Activated CD8-positive, alpha-beta memory T cell treated with anti-CD3 and anti-CD28 coated beads, Interleukin-2, amount 10 ng/mL, durations not matched to agents 7 days and 5 days (primary cell): Measurements from ENCODE around the gene ERP27. TPM values are rescaled to one million over a fixed set of nuclear protein-coding genes. Genes with fewer than 3 reads are reported as not detected.
A peak's percentile ranks its signal among the peaks of the same experiment; 100 is the strongest.

Experiments
- ATAC-seq: fragments of 150-1000 bp; cut with Tn5 transposase; one replicate; pipeline ENCODE4 v1.10.0; 2021; ENCODE audit warnings: moderate library complexity
- CTCF ChIA-PET: fragments of 350-600 bp; sonication (Branson Sonifier 250); formaldehyde crosslinking; loops from one replicate; lab custom pipeline; 2021; ENCODE audit warnings: antibody characterized with exemption; lab: Charles Lee
- DNase-seq: peaks from one replicate; pipeline ENCODE4 v3.0.0-alpha.2; 2020
- H3K27ac Mint-ChIP-seq: one replicate; pipeline ENCODE4 v1.8.0; 2021; ENCODE audit warnings: mild to moderate bottlenecking, mixed read lengths
- H3K27me3 Mint-ChIP-seq: one replicate; pipeline ENCODE4 v1.8.0; 2021; ENCODE audit warnings: mixed read lengths
- H3K36me3 Mint-ChIP-seq: one replicate; pipeline ENCODE4 v1.8.0; 2021; ENCODE audit warnings: mild to moderate bottlenecking, mixed read lengths
- H3K4me1 Mint-ChIP-seq: one replicate; pipeline ENCODE4 v1.8.0; 2021; ENCODE audit warnings: mixed read lengths
- H3K4me3 Mint-ChIP-seq: one replicate; pipeline ENCODE4 v1.8.0; 2021; ENCODE audit warnings: mild to moderate bottlenecking, moderate library complexity, mixed read lengths
- H3K9me3 Mint-ChIP-seq: one replicate; pipeline ENCODE4 v1.8.0; 2022; ENCODE audit warnings: low read depth, mixed read lengths
- total RNA-seq, 2 experiments: library from RNA; stranded (reverse); gene quantifications; one replicate each; pipeline ENCODE4 v1.2.3, GENCODE V29; 2021

Gene ERP27
- total RNA-seq: 1 to 10 TPM; 5.4 to 7.7 TPM

DNA sequence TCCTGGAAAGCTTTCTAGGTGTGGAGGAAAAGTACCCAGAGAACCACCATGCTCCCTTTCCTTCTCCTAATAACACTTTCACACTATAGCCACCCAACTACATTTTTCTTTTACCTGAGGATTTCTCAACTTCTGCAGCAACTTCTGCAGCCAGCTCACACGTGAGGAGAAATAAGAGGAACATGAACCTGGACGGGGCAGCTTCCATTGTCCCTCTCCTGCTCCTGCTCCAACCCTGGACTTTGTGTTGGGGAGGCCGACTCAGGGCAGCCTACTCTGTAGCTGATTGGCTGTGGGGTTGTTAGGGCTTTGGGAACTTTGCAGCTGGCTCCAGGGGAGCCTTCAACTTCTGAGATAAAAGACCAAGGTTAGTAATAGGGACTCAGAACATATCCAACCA is at the start of gene ERP27:
TSS of gene ERP27 (minus strand) at position 237 of the 400 bp plus-strand sequence. CDS start at position 208, 29 bp downstream.
- Mint-ChIP-seq H3K4me3 (no peak within 1 kb of the TSS), H3K27me3 (no peaks in the 10 kb centered on the region), H3K27ac (peak within 1 kb of the TSS; percentile 24), H3K36me3 (peaks cover 59% of the 10 kb centered on the region), H3K9me3 (no peaks in the 10 kb centered on the region), H3K4me1 (peaks cover 10% of the 10 kb centered on the region)
- DNase-seq (no peak), ATAC-seq (no peak)
- CTCF ChIA-PET: interaction anchor here (1.0 to 3.7 kb wide), 8 partner anchors 18 to 127 kb away, joined by 3 to 15 read pairs (median 4); no protein-coding TSS in a partner anchor

- Mint-ChIP-seq H3K4me3 (no peak overlapping the region), H3K9me3 (no peaks in the 10 kb centered on the region), H3K27me3 (peaks cover 2% of the 10 kb centered on the region), H3K4me1 (peaks cover 16% of the 10 kb centered on the region), H3K36me3 (peaks cover 3% of the 10 kb centered on the region), H3K27ac (no peak overlapping the region)
- CTCF ChIA-PET: no interaction called here
- no peak for ATAC-seq
- DNase-seq: no peak
Observed at GRCh38 chr12:14988035-14988434, 49.7 kb upstream of the ERP27 start.

DNA sequence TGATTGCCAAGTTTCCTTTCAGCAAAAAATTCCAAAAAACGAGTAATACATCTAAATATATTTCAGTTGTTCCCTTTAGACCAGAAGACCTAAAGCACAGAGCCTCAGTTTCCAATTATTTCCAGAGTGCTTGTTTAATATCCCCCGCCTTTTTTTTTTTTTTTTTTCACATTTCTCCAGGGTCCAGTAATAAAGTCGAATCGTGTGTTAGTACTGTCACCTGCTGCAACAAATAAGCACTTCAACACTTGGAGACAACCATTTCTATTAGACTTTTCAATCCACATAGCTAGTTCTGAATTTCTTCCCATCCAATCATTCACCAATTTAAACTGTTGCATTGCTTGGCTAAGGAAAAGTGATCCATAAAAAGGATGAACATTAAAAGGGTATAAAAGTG is 48.1 kb upstream of the ERP27 start:
- no peak for ATAC-seq
- Mint-ChIP-seq H3K4me3 (no peak overlapping the region), H3K4me1 (peaks cover 25% of the 10 kb centered on the region), H3K27ac (no peak overlapping the region), H3K9me3 (no peaks in the 10 kb centered on the region), H3K27me3 (peaks cover 2% of the 10 kb centered on the region), H3K36me3 (peaks cover 3% of the 10 kb centered on the region)
- CTCF ChIA-PET: interaction anchor here (0.5 to 3.9 kb wide), 9 partner anchors 9 to 211 kb away, joined by 3 to 23 read pairs (median 4); partner anchors contain the start of gene ERP27
- DNase-seq: no peak

- Mint-ChIP-seq H3K36me3 (no peaks in the 10 kb centered on the region), H3K4me3 (no peak overlapping the region), H3K4me1 (peaks cover 40% of the 10 kb centered on the region), H3K27me3 (peaks cover 2% of the 10 kb centered on the region), H3K9me3 (no peaks in the 10 kb centered on the region), H3K27ac (no peak overlapping the region)
- ATAC-seq (no peak), DNase-seq (no peak)
- CTCF ChIA-PET: interaction anchor here (1.0 to 3.9 kb wide), 3 partner anchors 10 to 261 kb away, joined by 3 to 23 read pairs (median 4); no protein-coding TSS in a partner anchor
Observed at GRCh38 chr12:14984766-14985285, 46.5 kb upstream of the ERP27 start.

DNA sequence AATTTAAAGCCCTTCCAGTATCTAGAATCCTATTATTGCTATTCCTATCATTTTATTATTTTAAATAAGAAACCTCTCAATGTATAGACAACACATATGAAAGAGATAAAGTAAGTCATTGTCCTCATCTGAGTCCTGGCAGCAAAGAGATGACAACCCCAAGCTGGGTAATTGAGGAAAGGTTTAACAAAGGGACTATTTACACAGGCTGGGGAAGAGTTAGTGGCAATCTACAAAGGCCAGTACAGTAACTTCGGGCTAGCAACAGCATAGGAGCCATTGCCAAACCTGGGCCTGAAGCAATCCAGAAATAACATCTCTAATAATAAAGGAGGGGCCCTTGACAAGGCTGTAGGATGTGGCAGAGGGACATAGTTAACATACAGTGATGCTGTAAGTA is 45.7 kb upstream of the ERP27 start:
- H3K36me3 Mint-ChIP-seq: no peaks in the 10 kb centered on the region
- H3K27me3 Mint-ChIP-seq: peaks cover 2% of the 10 kb centered on the region
- H3K27ac Mint-ChIP-seq: no peak overlapping the region
- ATAC-seq (no peak), DNase-seq (no peak)
- H3K9me3 Mint-ChIP-seq: no peaks in the 10 kb centered on the region
- CTCF ChIA-PET: interaction anchor here (0.7 to 3.9 kb wide), 6 partner anchors 11 to 356 kb away, joined by 3 to 23 read pairs (median 5); partner anchors contain the start of gene ERP27
- peaks cover 45% of the 10 kb centered on the region for H3K4me1 Mint-ChIP-seq
- no peak overlapping the region for H3K4me3 Mint-ChIP-seq

- peaks cover 55% of the 10 kb centered on the region for H3K4me1 Mint-ChIP-seq
- no peak for DNase-seq
- H3K27me3 Mint-ChIP-seq: peaks cover 2% of the 10 kb centered on the region
- no peaks in the 10 kb centered on the region for H3K36me3 Mint-ChIP-seq
- CTCF ChIA-PET: interaction anchor here (1.4 to 3.9 kb wide), 5 partner anchors 9 to 259 kb away, joined by 3 to 23 read pairs (median 5); partner anchors contain the start of gene ERP27
- H3K27ac Mint-ChIP-seq: peak overlapping the region; percentile 76
- no peak overlapping the region for H3K4me3 Mint-ChIP-seq
- H3K9me3 Mint-ChIP-seq: no peaks in the 10 kb centered on the region
- ATAC-seq: peak; percentile 60
Observed at GRCh38 chr12:14982991-14983390, 44.7 kb upstream of the ERP27 start.

DNA sequence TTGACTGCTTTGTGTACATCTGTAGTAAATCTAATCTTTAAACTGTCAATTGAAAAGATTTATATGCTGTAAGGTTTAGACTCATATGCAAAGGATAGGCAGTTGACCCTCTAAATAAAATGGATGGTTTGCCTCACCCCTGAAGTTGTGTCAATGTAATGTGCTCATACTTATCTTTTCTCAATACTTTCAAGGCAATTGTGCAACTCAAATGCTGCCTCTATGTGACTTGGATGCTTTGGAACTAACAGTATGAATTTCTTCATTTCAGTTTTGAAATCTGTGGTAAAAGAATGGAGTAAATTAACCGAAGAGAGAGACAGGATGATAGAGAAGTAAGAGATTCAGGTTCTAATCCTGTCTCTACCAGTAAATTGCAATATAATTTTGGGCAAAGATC is 44.2 kb upstream of the ERP27 start:
- Mint-ChIP-seq H3K36me3 (no peaks in the 10 kb centered on the region), H3K27me3 (peaks cover 2% of the 10 kb centered on the region), H3K4me1 (peaks cover 59% of the 10 kb centered on the region), H3K4me3 (no peak overlapping the region), H3K27ac (peak overlapping the region; percentile 76), H3K9me3 (no peaks in the 10 kb centered on the region)
- ATAC-seq (no peak), DNase-seq (no peak)
- CTCF ChIA-PET: interaction anchor here (1.4 to 3.9 kb wide), 5 partner anchors 8 to 259 kb away, joined by 3 to 23 read pairs (median 5); partner anchors contain the start of gene ERP27

GRCh38 chr12:14981049-14981448 is 42.7 kb upstream of the ERP27 start:
- ATAC-seq (no peak), DNase-seq (no peak)
- CTCF ChIA-PET: interaction anchor here (1.0 to 2.0 kb wide), 7 partner anchors 14 to 210 kb away, joined by 3 to 5 read pairs (median 4); a partner anchor contains a TSS
- no peaks in the 10 kb centered on the region for H3K9me3 Mint-ChIP-seq
- no peaks in the 10 kb centered on the region for H3K36me3 Mint-ChIP-seq
- no peaks in the 10 kb centered on the region for H3K27me3 Mint-ChIP-seq
- no peak overlapping the region for H3K4me3 Mint-ChIP-seq
- H3K27ac Mint-ChIP-seq: no peak overlapping the region
- H3K4me1 Mint-ChIP-seq: peaks cover 59% of the 10 kb centered on the region

DNA sequence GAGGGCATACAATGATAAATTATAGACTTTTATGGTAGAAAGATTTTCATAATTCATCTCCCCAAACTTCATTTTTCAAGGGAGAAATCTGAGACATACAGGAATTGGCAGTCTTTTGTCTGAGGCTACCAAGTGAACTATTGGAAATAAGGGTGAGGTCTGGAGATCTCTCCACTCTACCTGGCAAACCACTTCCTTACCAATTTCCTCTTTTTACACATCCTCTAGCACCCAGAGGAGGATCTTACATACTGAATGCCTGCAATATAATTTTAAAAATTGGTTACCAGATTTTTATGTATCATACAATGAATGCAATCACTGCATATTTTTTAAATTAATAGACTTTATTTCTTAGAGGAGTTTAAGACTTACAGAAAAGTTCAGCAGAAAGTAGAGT is 41.1 kb upstream of the ERP27 start:
- DNase-seq: no peak
- Mint-ChIP-seq H3K9me3 (no peaks in the 10 kb centered on the region), H3K4me3 (no peak overlapping the region), H3K27me3 (no peaks in the 10 kb centered on the region), H3K36me3 (no peaks in the 10 kb centered on the region), H3K4me1 (peaks cover 56% of the 10 kb centered on the region), H3K27ac (no peak overlapping the region)
- peak; percentile 59 for ATAC-seq
- CTCF ChIA-PET: interaction anchor here (1.0 to 2.0 kb wide), 3 partner anchors 16 to 209 kb away, joined by 4 to 5 read pairs (median 5); a partner anchor contains a TSS

DNA sequence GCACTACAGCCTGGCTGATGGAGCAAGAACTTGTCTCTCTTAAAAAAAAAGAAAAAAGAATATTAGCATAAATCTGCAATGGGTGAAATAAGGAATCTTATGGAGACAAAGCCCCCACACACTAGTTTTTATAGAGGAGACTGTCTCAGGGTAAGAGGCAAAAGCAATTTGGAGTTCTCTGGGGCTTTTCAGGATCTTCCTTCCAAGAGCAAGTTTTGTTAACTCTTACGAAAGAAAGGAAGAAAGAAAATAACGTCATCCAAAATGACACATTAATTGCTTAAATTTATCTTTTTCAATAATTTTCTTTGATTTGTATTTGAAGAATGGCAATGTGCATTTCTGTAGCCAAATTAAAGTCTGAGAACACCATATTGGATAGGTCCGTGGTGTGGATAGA is 38.3 kb upstream of the ERP27 start:
- Mint-ChIP-seq H3K27me3 (no peaks in the 10 kb centered on the region), H3K9me3 (no peaks in the 10 kb centered on the region), H3K27ac (no peak overlapping the region), H3K4me3 (no peak overlapping the region), H3K36me3 (no peaks in the 10 kb centered on the region), H3K4me1 (peaks cover 44% of the 10 kb centered on the region)
- ATAC-seq (no peak), DNase-seq (no peak)
- CTCF ChIA-PET: interaction anchor here (1.5 kb wide), 1 partner anchor 15 kb away, joined by 5 read pairs; the partner anchor contains the start of gene ARHGDIB

DNA sequence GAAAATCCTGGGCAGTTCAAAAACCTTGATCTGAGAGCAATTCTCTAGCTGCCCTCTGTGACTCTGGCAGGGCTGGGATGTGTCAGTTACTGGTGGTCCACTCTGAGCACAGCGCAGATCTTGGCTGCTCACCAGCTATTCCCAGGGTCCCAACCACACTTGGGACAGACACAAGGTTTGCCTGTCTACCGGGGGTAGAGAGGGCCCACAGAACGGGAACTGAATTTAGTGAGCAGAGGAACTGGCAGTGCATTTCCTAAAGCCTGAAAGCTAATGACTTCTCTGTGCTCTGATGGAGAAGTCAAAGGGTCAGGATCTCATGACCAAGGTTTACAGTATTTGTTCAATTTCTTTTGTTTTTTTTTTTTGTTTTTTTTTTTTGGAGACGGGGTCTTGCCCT is 37.1 kb upstream of the ERP27 start:
- CTCF ChIA-PET: interaction anchor here (0.6 to 1.5 kb wide), 2 partner anchors 14 to 308 kb away, joined by 3 to 5 read pairs; partner anchors contain the start of gene ARHGDIB
- Mint-ChIP-seq H3K4me3 (no peak overlapping the region), H3K27ac (no peak overlapping the region), H3K9me3 (no peaks in the 10 kb centered on the region), H3K4me1 (peaks cover 37% of the 10 kb centered on the region), H3K36me3 (no peaks in the 10 kb centered on the region), H3K27me3 (no peaks in the 10 kb centered on the region)
- ATAC-seq: no peak
- DNase-seq: no peak

DNA sequence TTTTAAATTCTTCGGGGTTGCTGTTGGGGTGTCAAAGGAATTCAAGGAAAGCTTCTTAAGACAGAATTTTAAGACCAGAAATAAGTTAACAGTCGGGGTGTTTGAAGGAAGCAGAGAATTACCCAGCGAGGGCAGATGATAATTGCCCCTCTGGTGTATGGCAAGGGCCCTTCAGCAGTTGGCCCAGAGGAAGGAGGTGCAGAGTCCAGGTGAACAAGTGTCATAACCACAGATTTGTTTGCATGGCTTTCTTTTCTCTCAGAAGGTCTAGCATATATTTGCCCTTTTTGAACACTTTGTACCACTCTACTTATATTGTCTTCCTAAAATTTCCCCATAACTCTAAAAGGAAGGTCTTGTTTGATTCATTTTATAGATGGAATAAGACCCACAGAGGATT is 36.3 kb upstream of the ERP27 start:
- CTCF ChIA-PET: interaction anchor here (1.4 kb wide), 1 partner anchor 9 kb away, joined by 3 read pairs; no protein-coding TSS in a partner anchor
- no peak for DNase-seq
- Mint-ChIP-seq H3K27ac (no peak overlapping the region), H3K4me1 (peaks cover 32% of the 10 kb centered on the region), H3K4me3 (no peak overlapping the region), H3K9me3 (peaks cover 3% of the 10 kb centered on the region), H3K27me3 (no peaks in the 10 kb centered on the region), H3K36me3 (no peaks in the 10 kb centered on the region)
- ATAC-seq: no peak

DNA sequence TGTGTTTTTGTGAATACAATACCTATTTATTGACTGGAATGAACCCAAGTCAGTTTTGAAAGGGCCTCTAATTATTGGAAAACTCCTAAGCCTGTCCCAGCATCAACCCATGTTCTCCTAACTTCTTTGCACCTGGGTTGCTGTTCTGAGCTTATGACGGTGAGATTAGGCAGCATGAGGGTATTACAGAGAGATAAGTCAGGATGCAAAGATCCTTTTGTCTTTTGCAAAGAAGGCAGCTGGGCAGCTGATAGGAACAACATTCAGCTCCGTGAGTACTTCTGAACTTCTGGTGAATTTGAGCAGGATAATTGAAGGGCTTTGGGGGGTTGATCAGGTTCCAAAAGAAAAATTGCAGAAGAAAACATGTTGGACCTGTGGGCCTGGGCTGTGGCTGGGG is 34.5 kb upstream of the ERP27 start, which contains the start of gene PDE6H:
TSS of gene PDE6H (plus strand) at position 227 of the 400 bp plus-strand sequence. CDS start 4,971 bp downstream, outside the sequence.
- CTCF ChIA-PET: interaction anchor here (0.6 to 1.2 kb wide), 2 partner anchors 11 to 248 kb away, joined by 3 to 4 read pairs; partner anchors contain the start of genes ARHGDIB and RERG
- no peak within 1 kb of the TSS for H3K4me3 Mint-ChIP-seq
- no peaks in the 10 kb centered on the region for H3K27me3 Mint-ChIP-seq
- peaks cover under 1% of the 10 kb centered on the region for H3K36me3 Mint-ChIP-seq
- no peak within 1 kb of the TSS for H3K27ac Mint-ChIP-seq
- peaks cover 3% of the 10 kb centered on the region for H3K9me3 Mint-ChIP-seq
- ATAC-seq (no peak), DNase-seq (no peak)
- H3K4me1 Mint-ChIP-seq: peaks cover 16% of the 10 kb centered on the region
